Skeletal muscle satellite cell (primary cell): Measurements from ENCODE around the gene SNX24. TPM values are rescaled to one million over a fixed set of nuclear protein-coding genes. Genes with fewer than 3 reads are reported as not detected.

Experiments used
- H3K27me3 ChIP-seq: 2 replicates; pipeline ENCODE4 v1.7.0; 2013; ENCODE audit warnings: low read length; ENCODE audit not compliant: control insufficient read depth, insufficient read depth
- H3K36me3 ChIP-seq: 2 replicates; pipeline ENCODE4 v1.7.0; 2013; ENCODE audit warnings: mild to moderate bottlenecking, control low read depth, low read length; ENCODE audit not compliant: insufficient read depth
- H3K4me1 ChIP-seq: 2 replicates; pipeline ENCODE4 v1.7.0; 2013; ENCODE audit warnings: low read length; ENCODE audit not compliant: control insufficient read depth, insufficient read depth
- H3K4me2 ChIP-seq: 2 replicates; pipeline ENCODE4 v1.7.0; 2013; ENCODE audit warnings: mild to moderate bottlenecking, low read length
- H3K4me3 ChIP-seq: 2 replicates; pipeline ENCODE4 v1.7.0; 2013; ENCODE audit warnings: low read length
- H3K9ac ChIP-seq: 2 replicates; pipeline ENCODE4 v1.7.0; 2013; ENCODE audit warnings: mild to moderate bottlenecking, low read depth, low read length, moderate library complexity
- H3K9me3 ChIP-seq: replicated peaks from 2 replicates; pipeline ENCODE4 v1.7.0; 2013; ENCODE audit warnings: mild to moderate bottlenecking, control low read depth, low read length
- total RNA-seq: library from RNA; depleted of rRNA; stranded (reverse); fragments of >200 nt; gene quantifications from 2 replicates; pipeline ENCODE4 v1.2.3, GENCODE V29; 2012; rRNA removed

The SNX24 gene, protein sequence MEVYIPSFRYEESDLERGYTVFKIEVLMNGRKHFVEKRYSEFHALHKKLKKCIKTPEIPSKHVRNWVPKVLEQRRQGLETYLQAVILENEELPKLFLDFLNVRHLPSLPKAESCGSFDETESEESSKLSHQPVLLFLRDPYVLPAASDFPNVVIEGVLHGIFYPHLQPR
- total RNA-seq = 17.9 and 19.3 TPM in 2 replicates

DNA sequence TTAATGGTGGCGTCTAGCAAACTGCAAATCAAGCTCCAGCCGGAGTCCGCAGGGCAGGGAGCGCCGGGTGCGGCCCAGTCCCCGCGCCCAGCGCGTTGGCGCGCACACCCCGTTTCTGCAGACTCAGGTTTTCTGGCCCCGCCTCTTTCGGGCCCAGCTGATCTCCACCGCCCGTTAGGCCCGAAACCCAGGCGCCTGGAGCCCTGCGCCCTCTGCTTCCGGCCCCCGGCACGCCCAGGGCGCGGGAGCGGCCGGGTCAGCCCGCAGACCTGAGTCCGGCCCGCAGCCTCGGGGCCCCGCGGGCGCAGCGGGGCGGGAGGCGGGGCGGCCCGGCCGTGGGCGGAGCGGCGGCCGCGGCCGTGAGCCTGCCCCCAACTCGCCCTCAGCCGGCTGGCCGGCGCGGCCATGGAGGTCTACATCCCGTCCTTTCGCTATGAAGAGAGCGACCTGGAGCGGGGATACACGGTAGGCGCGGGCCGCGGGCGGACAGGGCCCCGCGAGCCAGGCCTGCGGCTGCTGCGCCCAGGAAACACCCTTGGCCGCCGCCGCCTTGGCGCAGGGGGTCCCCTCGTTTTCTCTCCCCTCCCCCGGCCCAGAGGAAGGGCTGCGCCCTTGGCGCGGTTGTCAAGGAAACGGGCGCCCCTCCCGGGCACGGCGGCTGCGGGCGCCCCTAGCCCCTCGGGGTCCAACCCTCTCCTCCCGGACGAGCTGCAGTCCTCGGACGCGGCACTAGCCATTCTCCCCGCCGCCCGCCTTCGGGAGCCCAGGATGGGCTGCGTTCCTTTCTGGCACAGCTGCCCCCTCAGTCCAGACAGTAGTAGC, at the start of gene SNX24:
Gene SNX24, plus strand, starts transcription at position 385 of the 822 bp plus-strand sequence. Its CDS starts 21 bp downstream, at position 406.
- Histone ChIP-seq H3K4me3 (peak within 1 kb of the TSS; percentile 94), H3K4me1 (peaks cover 23% of the 10 kb centered on the region)

DNA sequence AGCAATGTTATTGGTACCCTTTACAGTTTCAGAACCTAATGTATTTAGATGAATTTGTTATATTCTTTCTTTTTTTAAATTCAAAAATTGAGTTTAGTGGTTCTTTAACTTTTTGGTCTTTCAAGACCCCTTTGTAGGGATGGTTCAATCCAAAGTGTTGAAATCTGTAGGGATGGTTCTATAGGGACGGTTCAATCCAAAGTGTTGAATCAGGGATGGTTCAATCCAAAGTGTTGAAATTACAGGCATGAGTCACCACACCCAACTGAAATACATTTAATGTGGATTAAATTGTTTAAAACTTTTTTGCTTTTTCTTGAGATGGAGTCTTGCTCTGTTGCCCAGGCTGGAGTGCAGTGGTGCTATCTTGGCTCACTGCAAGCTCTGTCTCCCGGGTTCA, 39.9 kb upstream of the SNX24 start:
- no peak overlapping the region for H3K4me2 ChIP-seq
- no peaks in the 10 kb centered on the region for H3K27me3 ChIP-seq
- peaks cover 23% of the 10 kb centered on the region for H3K36me3 ChIP-seq
- H3K4me1 ChIP-seq = no peaks in the 10 kb centered on the region
- no peaks in the 10 kb centered on the region for H3K9me3 ChIP-seq
- no peak overlapping the region for H3K9ac ChIP-seq
- no peak overlapping the region for H3K4me3 ChIP-seq

More for the DNA sequence above, at the start of gene SNX24:
- Histone ChIP-seq H3K4me2 (peak within 1 kb of the TSS; percentile 80), H3K27me3 (no peaks in the 10 kb centered on the region), H3K9me3 (no peaks in the 10 kb centered on the region), H3K9ac (peak within 1 kb of the TSS; percentile 84), H3K36me3 (no peaks in the 10 kb centered on the region)

DNA sequence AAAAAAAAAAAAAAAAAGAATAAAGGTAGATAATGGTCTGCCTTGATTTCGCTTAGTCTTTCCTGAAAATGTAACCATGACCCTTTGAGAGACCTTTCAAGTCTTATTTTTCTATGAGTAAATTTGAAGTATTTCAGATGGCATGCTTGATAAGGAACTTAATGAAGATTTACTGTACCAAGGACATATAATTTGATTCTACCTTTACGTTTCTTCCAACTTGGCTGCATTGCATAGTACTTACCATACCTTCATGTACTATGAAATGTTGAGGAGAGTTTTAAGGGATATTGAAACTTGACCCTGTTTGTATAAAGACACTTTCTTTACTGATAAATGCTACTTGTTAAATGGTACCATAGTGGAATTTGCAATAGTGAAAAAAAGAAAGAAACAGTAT, 35.0 kb upstream of the SNX24 start:
- H3K27me3 ChIP-seq = no peaks in the 10 kb centered on the region
- H3K9ac ChIP-seq = no peak overlapping the region
- H3K4me2 ChIP-seq = no peak overlapping the region
- no peaks in the 10 kb centered on the region for H3K4me1 ChIP-seq
- H3K9me3 ChIP-seq = no peaks in the 10 kb centered on the region
- H3K36me3 ChIP-seq = peaks cover 16% of the 10 kb centered on the region
- H3K4me3 ChIP-seq = no peak overlapping the region

DNA sequence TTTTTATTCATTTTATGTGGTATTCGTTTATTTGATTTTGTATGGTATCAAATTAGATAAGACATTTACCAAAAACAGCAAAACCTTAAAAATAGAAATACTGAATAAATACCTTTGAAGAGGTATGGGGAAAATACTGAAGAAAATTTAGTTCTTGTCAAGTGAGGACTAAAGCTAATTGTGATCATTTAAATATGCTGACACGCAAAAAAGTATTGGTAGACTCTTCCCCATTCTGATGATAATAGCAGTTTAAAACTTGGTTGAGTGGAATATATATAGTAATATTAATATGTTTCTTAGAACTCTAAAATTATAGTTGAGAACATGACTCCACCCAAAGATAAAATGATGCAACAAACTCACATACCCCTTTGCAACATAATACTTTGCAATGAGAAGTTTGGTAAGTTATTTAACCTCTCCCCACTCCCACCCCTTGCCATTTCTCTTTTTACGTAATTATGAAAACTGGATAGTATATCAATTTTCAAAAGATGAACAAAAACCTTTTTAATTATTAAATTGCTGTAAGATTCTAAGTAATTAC, 30.1 kb upstream of the SNX24 start:
- Histone ChIP-seq H3K9me3 (no peaks in the 10 kb centered on the region), H3K27me3 (no peaks in the 10 kb centered on the region), H3K4me3 (no peak overlapping the region), H3K4me1 (no peaks in the 10 kb centered on the region), H3K9ac (no peak overlapping the region), H3K36me3 (peaks cover 6% of the 10 kb centered on the region), H3K4me2 (no peak overlapping the region)

DNA sequence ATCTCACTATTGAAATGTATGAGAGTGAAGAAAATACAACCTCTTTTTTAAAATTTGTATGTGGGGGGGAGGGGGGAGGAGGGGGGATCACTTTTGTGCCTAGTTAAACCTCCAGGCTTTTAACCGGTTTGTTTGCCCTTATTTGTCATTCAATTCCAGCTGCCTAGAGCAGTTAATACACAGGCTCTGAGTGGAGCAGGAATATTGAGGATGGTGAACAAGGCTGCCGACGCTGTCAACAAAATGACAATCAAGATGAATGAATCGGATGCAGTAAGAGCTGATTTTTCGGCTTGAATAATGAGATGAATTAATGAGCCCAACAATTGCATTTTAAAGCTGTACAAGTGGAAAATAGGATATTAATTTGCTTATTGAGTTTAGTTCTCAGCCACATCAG, 28.7 kb upstream of the SNX24 start:
- peaks cover 6% of the 10 kb centered on the region for H3K36me3 ChIP-seq
- H3K4me1 ChIP-seq = no peaks in the 10 kb centered on the region
- no peak overlapping the region for H3K4me3 ChIP-seq
- no peak overlapping the region for H3K4me2 ChIP-seq
- H3K9ac ChIP-seq = no peak overlapping the region
- H3K9me3 ChIP-seq = no peaks in the 10 kb centered on the region
- no peaks in the 10 kb centered on the region for H3K27me3 ChIP-seq

DNA sequence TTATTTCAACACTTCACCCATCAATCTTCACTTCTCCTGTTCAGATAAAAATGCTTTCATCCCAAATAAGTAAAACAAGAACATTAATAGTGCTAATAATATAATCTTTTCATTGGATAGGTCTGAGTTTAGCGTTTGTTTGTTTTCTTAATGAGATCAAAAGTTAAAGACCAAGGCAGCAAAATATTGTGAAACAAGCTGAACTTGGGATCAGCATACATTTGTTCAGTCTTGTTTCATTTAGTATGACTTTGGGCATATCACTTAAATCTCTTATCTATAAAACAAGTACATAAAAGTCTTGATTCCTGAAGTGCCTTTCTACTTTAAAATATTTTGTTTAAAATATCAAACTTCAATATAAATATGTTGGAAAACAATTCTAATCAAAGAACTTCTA, 13.4 kb upstream of the SNX24 start:
- Histone ChIP-seq H3K36me3 (peaks cover 16% of the 10 kb centered on the region), H3K9me3 (no peaks in the 10 kb centered on the region), H3K4me3 (no peak overlapping the region), H3K27me3 (no peaks in the 10 kb centered on the region), H3K4me2 (no peak overlapping the region), H3K4me1 (no peaks in the 10 kb centered on the region), H3K9ac (no peak overlapping the region)

DNA sequence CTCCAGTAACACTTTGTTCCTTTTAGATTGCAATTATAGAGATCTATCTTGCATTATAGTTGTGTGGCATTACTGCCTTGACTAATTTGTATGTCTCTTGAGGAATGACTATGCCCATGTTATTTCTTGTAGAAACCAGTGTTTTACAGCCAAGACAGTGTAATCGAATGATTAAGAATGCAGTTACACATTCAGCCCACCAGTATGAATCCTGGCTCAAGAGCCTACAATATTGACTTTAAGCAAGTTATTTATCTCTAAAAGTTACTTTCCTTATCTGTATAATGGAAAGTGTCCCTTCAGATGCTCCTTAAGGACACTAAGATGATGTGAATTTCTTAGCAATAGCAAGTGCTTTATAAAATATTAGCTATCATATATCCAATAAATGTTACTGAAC, 9.7 kb upstream of the SNX24 start:
- Histone ChIP-seq H3K9ac (no peak overlapping the region), H3K4me1 (no peaks in the 10 kb centered on the region), H3K27me3 (no peaks in the 10 kb centered on the region), H3K4me3 (no peak overlapping the region), H3K9me3 (no peaks in the 10 kb centered on the region), H3K36me3 (no peaks in the 10 kb centered on the region), H3K4me2 (no peak overlapping the region)

DNA sequence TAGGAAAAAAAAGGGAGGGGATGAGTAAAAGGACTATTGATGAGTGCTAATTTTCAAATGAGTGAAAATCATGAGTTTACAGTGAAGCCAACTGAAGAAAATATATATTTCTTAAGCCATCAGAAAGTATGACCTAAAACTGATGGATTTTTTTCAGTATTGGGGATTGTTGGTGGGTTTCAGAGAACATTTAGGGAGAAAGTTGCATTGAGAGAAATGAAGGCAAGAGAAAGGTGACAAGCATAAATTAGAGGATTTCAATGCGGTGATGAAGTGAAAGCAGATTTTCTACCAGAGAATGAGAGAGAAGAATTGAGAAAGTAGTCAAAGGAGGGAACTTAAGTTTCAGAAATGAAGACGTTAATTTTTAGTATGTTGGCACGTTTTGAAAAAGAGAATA, 8.5 kb upstream of the SNX24 start:
- Histone ChIP-seq H3K4me3 (no peak overlapping the region), H3K9ac (no peak overlapping the region), H3K27me3 (no peaks in the 10 kb centered on the region), H3K4me2 (no peak overlapping the region), H3K9me3 (no peaks in the 10 kb centered on the region), H3K36me3 (no peaks in the 10 kb centered on the region), H3K4me1 (no peaks in the 10 kb centered on the region)

DNA sequence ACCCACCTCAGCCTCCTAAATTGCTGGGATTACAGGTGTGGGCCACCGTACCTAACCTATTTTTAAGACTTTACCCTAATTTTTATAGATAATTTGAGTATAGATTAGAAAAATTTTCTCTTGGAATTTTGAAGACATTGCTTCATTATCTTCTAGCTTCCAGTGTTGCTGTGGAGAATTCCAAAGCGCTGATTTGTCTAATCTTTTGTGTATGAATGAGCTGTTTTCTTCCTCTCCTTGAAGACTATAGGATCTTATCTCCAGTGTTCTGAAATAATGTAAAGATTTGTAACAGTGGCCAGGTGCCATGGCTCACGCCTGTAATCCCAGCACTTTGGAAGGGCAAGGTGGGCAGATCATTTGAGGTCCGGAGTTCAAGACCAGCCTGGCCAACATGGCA, 5.7 kb upstream of the SNX24 start:
- Histone ChIP-seq H3K4me2 (no peak overlapping the region), H3K36me3 (no peaks in the 10 kb centered on the region), H3K9ac (no peak overlapping the region), H3K9me3 (no peaks in the 10 kb centered on the region), H3K4me1 (peaks cover 7% of the 10 kb centered on the region), H3K4me3 (no peak overlapping the region), H3K27me3 (no peaks in the 10 kb centered on the region)

DNA sequence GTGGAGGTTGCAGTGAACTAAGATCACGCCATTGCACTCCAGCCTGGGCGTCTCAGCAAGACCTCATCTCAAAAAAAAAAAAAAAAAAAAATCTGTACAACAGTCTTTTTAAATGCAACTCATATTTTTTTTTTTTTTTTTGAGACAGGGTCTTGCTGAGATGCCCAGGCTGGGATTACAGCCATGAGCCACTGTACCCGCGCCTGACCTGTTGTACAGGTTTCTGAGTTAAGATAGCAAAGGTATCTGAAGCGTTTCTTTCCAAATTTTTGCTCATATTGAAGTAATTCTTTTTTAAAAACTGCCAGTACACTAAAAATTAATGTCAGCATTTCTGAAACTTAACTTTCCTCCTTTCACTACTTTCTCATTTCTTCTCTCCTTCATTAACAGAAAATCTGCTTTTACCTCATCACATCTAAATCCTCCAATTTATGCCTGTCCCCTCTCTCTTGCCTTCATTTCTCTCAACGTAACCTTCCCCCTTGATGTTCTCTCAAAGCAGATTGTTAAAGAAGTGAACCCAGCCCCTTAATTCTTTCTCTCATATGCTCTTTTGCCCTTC, 3.3 kb upstream of the SNX24 start:
- H3K9ac ChIP-seq = no peak overlapping the region
- no peaks in the 10 kb centered on the region for H3K27me3 ChIP-seq
- H3K4me1 ChIP-seq = peaks cover 18% of the 10 kb centered on the region
- H3K9me3 ChIP-seq = no peaks in the 10 kb centered on the region
- no peak overlapping the region for H3K4me2 ChIP-seq
- no peak overlapping the region for H3K4me3 ChIP-seq
- H3K36me3 ChIP-seq = no peaks in the 10 kb centered on the region

DNA sequence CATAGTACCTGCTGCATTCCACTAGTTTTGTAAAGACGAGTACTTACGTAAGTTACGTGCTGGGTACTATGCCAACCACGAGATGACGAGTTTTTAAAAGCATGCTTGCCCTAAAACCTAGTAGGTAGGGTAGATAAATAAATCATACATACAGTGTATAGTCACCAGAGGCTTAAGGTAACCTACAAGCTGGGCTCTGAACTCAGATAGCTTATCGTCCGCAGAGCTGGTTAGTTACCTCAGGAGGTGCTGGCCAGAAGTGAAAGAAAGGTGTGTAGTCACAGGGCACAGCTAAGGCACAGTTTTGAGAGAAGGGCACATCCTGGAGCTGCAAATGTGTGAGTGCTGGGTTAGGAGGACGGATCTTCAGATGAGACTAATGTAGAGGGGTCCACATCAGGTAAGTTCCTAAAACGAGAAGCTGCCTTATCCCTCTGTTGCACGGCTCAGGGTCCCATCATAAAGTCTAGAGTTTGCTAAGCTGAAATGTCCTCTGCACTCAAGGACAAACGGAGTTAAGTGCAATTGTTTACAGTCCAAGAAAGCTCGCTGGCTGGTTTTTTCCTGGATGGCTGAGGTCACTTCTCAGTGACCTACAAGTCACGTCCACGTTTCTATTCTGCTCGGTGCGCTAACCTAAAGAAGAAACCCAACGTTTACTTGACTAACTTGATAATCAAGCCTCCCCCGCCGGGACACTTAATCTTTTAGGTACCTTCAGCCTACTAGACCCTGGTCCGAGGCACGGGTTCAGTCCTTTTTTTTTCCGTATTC, 1.1 kb upstream of the SNX24 start:
- peak overlapping the region; percentile 94 for H3K4me3 ChIP-seq
- H3K9ac ChIP-seq = peak overlapping the region; percentile 84
- no peaks in the 10 kb centered on the region for H3K27me3 ChIP-seq
- H3K36me3 ChIP-seq = no peaks in the 10 kb centered on the region
- H3K9me3 ChIP-seq = no peaks in the 10 kb centered on the region
- peak overlapping the region; percentile 80 for H3K4me2 ChIP-seq
- peaks cover 23% of the 10 kb centered on the region for H3K4me1 ChIP-seq
